Spleen (tissue), 11 donors: Measurements from ENCODE around the gene TMC6. TPM values are rescaled to one million over a fixed set of nuclear protein-coding genes. Genes with fewer than 3 reads are reported as not detected.

Experiments used
- DNase-seq: peaks from one replicate; pipeline ENCODE4 v3.0.0-alpha.2; 2020
- H3K27ac ChIP-seq, 8 donors: fragments of 200-600 bp; sonication (generic) in 7 of 8; 1 replicate in 4 of 8; 2 replicates in 4 of 8; pipeline versions ENCODE4 v1.5.0 to v1.8.0; 2016 to 2021; ENCODE audit warnings: inconsistent platforms in 4 of 8, mild to moderate bottlenecking in 4 of 8, moderate library complexity in 1 of 8
- H3K27me3 ChIP-seq, 7 donors: fragments of 200-600 bp; sonication (generic) in 6 of 7; replicated peaks in 1 of 7; 1 replicate in 4 of 7; 2 replicates in 3 of 7; pipeline versions ENCODE4 v1.5.0 to v1.8.0; 2016 to 2021; ENCODE audit warnings: inconsistent platforms in 3 of 7, mild to moderate bottlenecking in 1 of 7
- H3K36me3 ChIP-seq, 6 donors: fragments of 200-600 bp; sonication (generic) in 5 of 6; 1 replicate in 4 of 6; 2 replicates in 2 of 6; pipeline versions ENCODE4 v1.5.0 to v1.8.0; 2016 to 2021; ENCODE audit warnings: inconsistent platforms in 2 of 6
- H3K4me1 ChIP-seq, 6 donors: fragments of 200-600 bp; sonication (generic) in 5 of 6; 1 replicate in 3 of 6; 2 replicates in 3 of 6; pipeline versions ENCODE4 v1.5.0 to v1.8.0; 2016 to 2021; ENCODE audit warnings: inconsistent platforms in 3 of 6
- H3K4me3 ChIP-seq, 8 donors: fragments of 200-600 bp; sonication (generic) in 7 of 8; 1 replicate in 4 of 8; 2 replicates in 4 of 8; pipeline versions ENCODE4 v1.5.0 to v1.8.0; 2016 to 2021; ENCODE audit warnings: inconsistent platforms in 4 of 8, mild to moderate bottlenecking in 4 of 8, moderate library complexity in 2 of 8
- H3K9me3 ChIP-seq, 8 donors: fragments of 200-600 bp; sonication (generic) in 7 of 8; 1 replicate in 4 of 8; 2 replicates in 4 of 8; pipeline versions ENCODE4 v1.5.0 to v1.8.0; 2016 to 2021; ENCODE audit warnings: inconsistent platforms in 4 of 8
- POLR2A ChIP-seq, 3 donors: fragments of 450-650 bp; IDR thresholded peaks; one replicate each; pipeline ENCODE4 v1.5.1; 2017; ENCODE audit warnings: antibody characterized with exemption in 3 of 3, mild to moderate bottlenecking in 1 of 3
- POLR2AphosphoS5 ChIP-seq, 3 donors: sonication (generic); formaldehyde crosslinking; IDR thresholded peaks; one replicate each; pipeline ENCODE4 v1.5.1; 2017; ENCODE audit warnings: antibody characterized with exemption in 3 of 3
- WGBS, 5 donors: extraction: QIAGEN DNeasy Blood & Tissue Kit in 3 of 5; methylation state at CpG; one replicate each; pipeline versions ENCODE4 v1.1.5 to v1.1.7; 2013 to 2018; 5-methylcytosine and 5-hydroxymethylcytosine counted together
- intact Hi-C: fragments of 100-400 bp; cut with DNase I; formaldehyde crosslinking; loops from one replicate; pipeline ENCODE4 v1.15.0; 2023; ENCODE audit warnings: low total_unique reads
- polyA plus RNA-seq, 3 donors: library from polyadenylated mRNA; stranded (reverse); fragments of 200-250 nt; gene quantifications; one replicate each; pipeline ENCODE4 v1.2.1, GENCODE V29; 2013
- total RNA-seq, 7 donors: library from RNA; depleted of rRNA in 3 of 7; stranded (reverse); fragments of >200 nt in 3 of 7; fragmentation: NEBNext Ultra II Directional in 4 of 7; extraction: Animal tissue kit (Norgen Biotek cat#: 25700) in 4 of 7; gene quantifications; one replicate each; pipeline versions ENCODE4 v1.1.0 to v1.2.1, GENCODE V29; 2016 to 2021
- TF ChIP-seq, protein P1 (sequence below), 11 experiments: fragments of 200-600 bp in 7 of 11; fragments of 450-650 bp in 4 of 11; sonication (generic) in 4 of 11; IDR thresholded peaks in 8 of 11; conservative IDR thresholded peaks in 3 of 11; 1 replicate in 7 of 11; 2 replicates in 4 of 11; pipeline versions ENCODE4 v1.4.0 to v1.8.0; 2016 to 2021; ENCODE audit warnings: antibody characterized with exemption in 11 of 11, inconsistent platforms in 4 of 11, mild to moderate bottlenecking in 1 of 11
- donor health status: healthy with polysubstance abuse.
- donor health status: DM: no; HTN: no; CAD: no; lungs with moderate emphysema.
- donor health status: DM: no; HTN: no; CAD: no.
- donor health status: Bipolar disorder and iron deficiency.
- donor health status: healthy.
- donor health status: DM: no; HTN: no; CAD: no.
- donor health status: DM: yes; HTN: yes; CAD: no.

TMC6 gene
- total and polyA plus RNA-seq, 10 donors, result 132 to 425 (median 260) TPM

- H3K9me3 ChIP-seq, result no peaks in the 10 kb centered on the region
- no peak for TF ChIP-seq POLR2A (IDR thresholded peaks at IDR 0.05)
- peak in 2 of 3 donors; percentile 49 to 62 for TF ChIP-seq POLR2AphosphoS5 (IDR thresholded peaks at IDR 0.05)
- intact Hi-C loops, result no loop called here
- 30 to 64% (median 42%) methylated on average over 6 to 8 of the region's 8 CpGs for WGBS, 5 donors
- H3K4me3 ChIP-seq, result no peak overlapping the region
- H3K4me1 ChIP-seq, result peaks cover 31 to 94% (median 70%) of the 10 kb centered on the region in 6 donors
- peak; percentile 86 for DNase-seq
- H3K27me3 ChIP-seq, result no peaks in the 10 kb centered on the region
- peak overlapping the region; percentile 21 to 91 (median 78) for H3K27ac ChIP-seq
- H3K36me3 ChIP-seq, result peaks cover 0 to 3% (median under 1%) of the 10 kb centered on the region in 6 donors
Observed at GRCh38 chr17:78147315-78147998, 18.9 kb upstream of the TMC6 start.

DNA sequence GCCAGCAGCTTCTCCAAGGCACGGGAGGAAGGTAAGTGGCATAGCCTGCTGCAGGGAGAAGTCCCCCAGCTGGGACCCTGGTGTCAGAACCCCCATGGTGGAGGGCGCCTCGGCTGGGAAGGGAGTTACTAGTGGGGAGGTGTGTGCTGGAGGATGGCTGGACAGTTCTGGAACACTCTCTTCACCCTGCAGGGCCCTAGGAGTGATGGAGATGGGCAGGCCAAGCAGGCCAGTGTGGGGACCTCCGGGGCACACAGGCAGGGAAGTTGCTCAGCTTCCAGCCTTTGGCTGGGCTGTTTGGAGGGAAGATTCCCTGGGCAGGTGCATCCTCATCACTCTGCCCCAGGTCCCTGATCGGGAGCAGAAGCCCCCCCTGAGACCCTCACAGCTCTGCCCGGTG lies 18.3 kb upstream of the TMC6 start:
- no peaks in the 10 kb centered on the region for H3K27me3 ChIP-seq
- peak overlapping the region; percentile 21 to 91 (median 78) for H3K27ac ChIP-seq
- intact Hi-C loops, result no loop called here
- no peak overlapping the region for H3K4me3 ChIP-seq
- WGBS, 5 donors, result 79 to 88% (median 82%) methylated on average over 6 of the region's 6 CpGs
- H3K9me3 ChIP-seq, result no peaks in the 10 kb centered on the region
- H3K4me1 ChIP-seq, result peaks cover 31 to 95% (median 72%) of the 10 kb centered on the region in 6 donors
- DNase-seq, result no peak
- peaks cover 0 to 9% (median 5%) of the 10 kb centered on the region in 6 donors for H3K36me3 ChIP-seq
- TF ChIP-seq POLR2AphosphoS5 (IDR thresholded peaks at IDR 0.05), result no peak

DNA sequence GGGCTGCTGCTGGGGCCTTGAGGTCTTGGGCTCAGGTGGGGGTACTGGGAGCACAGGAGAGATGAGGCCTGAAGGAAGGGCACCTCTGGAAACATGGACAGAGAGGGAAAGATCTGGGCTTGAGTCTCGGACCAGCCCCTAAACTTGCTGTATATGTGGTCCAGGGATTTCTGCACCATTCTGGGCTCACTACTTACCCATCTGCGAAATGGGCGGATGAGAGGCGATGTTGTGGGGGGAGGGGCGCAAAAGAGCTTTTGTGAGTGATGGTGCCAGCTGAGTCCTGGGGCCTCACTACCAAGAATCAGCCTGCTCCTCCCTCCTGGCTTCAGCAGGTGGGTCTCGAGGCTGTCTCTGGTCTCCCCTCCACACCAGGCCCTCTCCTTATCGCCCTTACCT lies 17.9 kb upstream of the TMC6 start:
- WGBS, 5 donors, result 88 to 95% (median 92%) methylated on average over 7 of the region's 7 CpGs
- DNase-seq, result no peak
- Histone ChIP-seq H3K27ac (peak overlapping the region in 6 of 8 donors; percentile 69 to 91 (median 80)), H3K36me3 (peaks cover 0 to 13% (median 9%) of the 10 kb centered on the region in 6 donors), H3K4me1 (peaks cover 35 to 95% (median 72%) of the 10 kb centered on the region in 6 donors), H3K4me3 (no peak overlapping the region), H3K27me3 (no peaks in the 10 kb centered on the region), H3K9me3 (no peaks in the 10 kb centered on the region)
- intact Hi-C loops, result no loop called here
- no peak for TF ChIP-seq POLR2A (IDR thresholded peaks at IDR 0.05)
- no peak for TF ChIP-seq POLR2AphosphoS5 (IDR thresholded peaks at IDR 0.05)
- TF ChIP-seq, protein P1, sequence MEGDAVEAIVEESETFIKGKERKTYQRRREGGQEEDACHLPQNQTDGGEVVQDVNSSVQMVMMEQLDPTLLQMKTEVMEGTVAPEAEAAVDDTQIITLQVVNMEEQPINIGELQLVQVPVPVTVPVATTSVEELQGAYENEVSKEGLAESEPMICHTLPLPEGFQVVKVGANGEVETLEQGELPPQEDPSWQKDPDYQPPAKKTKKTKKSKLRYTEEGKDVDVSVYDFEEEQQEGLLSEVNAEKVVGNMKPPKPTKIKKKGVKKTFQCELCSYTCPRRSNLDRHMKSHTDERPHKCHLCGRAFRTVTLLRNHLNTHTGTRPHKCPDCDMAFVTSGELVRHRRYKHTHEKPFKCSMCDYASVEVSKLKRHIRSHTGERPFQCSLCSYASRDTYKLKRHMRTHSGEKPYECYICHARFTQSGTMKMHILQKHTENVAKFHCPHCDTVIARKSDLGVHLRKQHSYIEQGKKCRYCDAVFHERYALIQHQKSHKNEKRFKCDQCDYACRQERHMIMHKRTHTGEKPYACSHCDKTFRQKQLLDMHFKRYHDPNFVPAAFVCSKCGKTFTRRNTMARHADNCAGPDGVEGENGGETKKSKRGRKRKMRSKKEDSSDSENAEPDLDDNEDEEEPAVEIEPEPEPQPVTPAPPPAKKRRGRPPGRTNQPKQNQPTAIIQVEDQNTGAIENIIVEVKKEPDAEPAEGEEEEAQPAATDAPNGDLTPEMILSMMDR (IDR thresholded peaks at IDR 0.05 in 8 of 11, conservative IDR thresholded peaks at IDR 0.05 in 3 of 11), result no peak

- no peak for TF ChIP-seq POLR2A (IDR thresholded peaks at IDR 0.05)
- TF ChIP-seq, protein P1 (IDR thresholded peaks at IDR 0.05 in 8 of 11, conservative IDR thresholded peaks at IDR 0.05 in 3 of 11), result no peak
- no peak for TF ChIP-seq POLR2AphosphoS5 (IDR thresholded peaks at IDR 0.05)
- Histone ChIP-seq H3K4me1 (peaks cover 44 to 96% (median 85%) of the 10 kb centered on the region in 6 donors), H3K4me3 (peak overlapping the region in 1 of 8 donors; percentile 9), H3K9me3 (no peaks in the 10 kb centered on the region), H3K27me3 (no peaks in the 10 kb centered on the region), H3K36me3 (peaks cover 0 to 23% (median 12%) of the 10 kb centered on the region in 6 donors), H3K27ac (peak overlapping the region; percentile 33 to 81 (median 72))
- intact Hi-C loops, result no loop called here
- WGBS, 5 donors, result 60 to 78% (median 69%) methylated on average over 7 to 18 of the region's 18 CpGs
- DNase-seq, result peak; percentile 79
Observed at GRCh38 chr17:78144736-78145641, 16.4 kb upstream of the TMC6 start.
